Measurements from ENCODE around the gene RSAD2.
"Not testable (repeated sequence)": the region's sequence is repeated elsewhere in the genome, so short reads cannot be mapped to it uniquely, and the experiment has no call there.

Gene RSAD2

DNA sequence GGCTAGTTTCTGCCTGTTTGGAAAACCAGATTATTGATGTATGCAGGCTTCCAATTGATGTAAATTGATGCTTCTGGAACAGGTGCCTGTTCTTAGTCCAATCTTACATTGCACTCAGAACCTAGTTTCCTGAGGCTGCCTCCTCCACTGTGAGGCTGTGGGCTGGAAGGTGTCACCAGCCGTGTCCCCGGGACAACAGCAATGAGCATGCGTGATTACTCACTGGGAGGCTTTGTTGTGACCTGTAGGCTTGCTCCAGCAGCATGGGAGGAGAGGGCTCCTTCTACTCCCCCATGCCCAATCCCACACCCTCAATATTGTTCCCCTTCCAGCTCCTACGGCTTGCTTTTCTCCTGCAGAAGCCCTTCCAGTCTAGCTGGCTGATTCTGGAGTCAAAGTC, 11.1 kb downstream of the RSAD2 start:
- Histone ChIP-seq H3K27ac (ENCODE audit: low read depth, low read length, poor library complexity, severe bottlenecking) (no peak overlapping the region), H3K27me3 (ENCODE audit: insufficient read depth, low read length) (no peaks in the 10 kb centered on the region), H4K20me1 (ENCODE audit: insufficient read depth, low read length) (no peaks in the 10 kb centered on the region), H3K4me1 (ENCODE audit: insufficient read depth, low read length, severe bottlenecking) (no peaks in the 10 kb centered on the region), H3K36me3 (ENCODE audit: insufficient read depth, low read length) (no peaks in the 10 kb centered on the region), H3K9me3 (ENCODE audit: low read length) (no peaks in the 10 kb centered on the region), H3K4me3 (ENCODE audit: low read depth, low read length, poor library complexity, severe bottlenecking) (no peak overlapping the region), H2AFZ (ENCODE audit: low read length) (no peak overlapping the region), H3F3A (ENCODE audit: insufficient read depth, low read length) (no peaks in the 10 kb centered on the region), H3K9me2 (ENCODE audit: low read depth, low read length) (no peaks in the 10 kb centered on the region), H3K4me2 (ENCODE audit: low read length) (no peak overlapping the region), H3K9ac (ENCODE audit: low read length) (no peak overlapping the region), H3K79me2 (ENCODE audit: insufficient read depth, low read length) (no peaks in the 10 kb centered on the region)
- TF ChIP-seq, protein P1, sequence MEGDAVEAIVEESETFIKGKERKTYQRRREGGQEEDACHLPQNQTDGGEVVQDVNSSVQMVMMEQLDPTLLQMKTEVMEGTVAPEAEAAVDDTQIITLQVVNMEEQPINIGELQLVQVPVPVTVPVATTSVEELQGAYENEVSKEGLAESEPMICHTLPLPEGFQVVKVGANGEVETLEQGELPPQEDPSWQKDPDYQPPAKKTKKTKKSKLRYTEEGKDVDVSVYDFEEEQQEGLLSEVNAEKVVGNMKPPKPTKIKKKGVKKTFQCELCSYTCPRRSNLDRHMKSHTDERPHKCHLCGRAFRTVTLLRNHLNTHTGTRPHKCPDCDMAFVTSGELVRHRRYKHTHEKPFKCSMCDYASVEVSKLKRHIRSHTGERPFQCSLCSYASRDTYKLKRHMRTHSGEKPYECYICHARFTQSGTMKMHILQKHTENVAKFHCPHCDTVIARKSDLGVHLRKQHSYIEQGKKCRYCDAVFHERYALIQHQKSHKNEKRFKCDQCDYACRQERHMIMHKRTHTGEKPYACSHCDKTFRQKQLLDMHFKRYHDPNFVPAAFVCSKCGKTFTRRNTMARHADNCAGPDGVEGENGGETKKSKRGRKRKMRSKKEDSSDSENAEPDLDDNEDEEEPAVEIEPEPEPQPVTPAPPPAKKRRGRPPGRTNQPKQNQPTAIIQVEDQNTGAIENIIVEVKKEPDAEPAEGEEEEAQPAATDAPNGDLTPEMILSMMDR (IDR thresholded peaks at IDR 0.05; ENCODE audit: low read length): no peak
- no peak for TF ChIP-seq EZH2 (IDR thresholded peaks at IDR 0.05; ENCODE audit: borderline replicate concordance, low read length)

DNA sequence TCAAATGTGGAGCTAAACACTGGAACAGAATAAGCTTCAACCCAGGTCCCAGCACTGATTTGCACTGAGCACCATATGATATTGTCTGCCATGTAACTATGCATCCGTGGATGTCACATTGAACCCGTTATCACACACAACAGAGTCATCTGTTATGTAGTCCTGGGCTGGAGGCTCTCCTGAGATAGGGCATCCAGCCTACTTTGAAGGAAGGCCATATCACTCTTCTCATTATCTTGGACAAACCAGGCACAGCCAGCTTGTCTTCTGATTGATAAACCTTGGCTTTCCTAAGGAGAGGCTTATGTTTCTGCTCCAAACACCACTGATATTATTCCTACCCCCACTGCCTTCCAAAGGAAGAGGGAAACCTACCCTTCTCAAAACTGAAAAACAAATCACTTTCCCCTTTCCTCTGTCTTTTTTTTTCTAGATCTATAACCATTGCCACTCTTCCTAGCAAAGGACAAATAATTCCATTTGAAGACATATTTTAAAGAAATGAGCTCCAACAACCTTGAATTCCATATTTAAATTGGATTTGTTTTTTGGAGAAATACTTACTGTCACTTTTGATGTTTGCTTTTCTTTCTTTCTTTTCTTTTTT, 16.4 kb downstream of the RSAD2 start:
- Histone ChIP-seq H3K27me3 (ENCODE audit: insufficient read depth, low read length) (no peaks in the 10 kb centered on the region), H3K4me2 (ENCODE audit: low read length) (no peak overlapping the region), H3K9ac (ENCODE audit: low read length) (no peak overlapping the region), H3K27ac (ENCODE audit: low read depth, low read length, poor library complexity, severe bottlenecking) (no peak overlapping the region), H4K20me1 (ENCODE audit: insufficient read depth, low read length) (no peaks in the 10 kb centered on the region), H2AFZ (ENCODE audit: low read length) (no peak overlapping the region), H3F3A (ENCODE audit: insufficient read depth, low read length) (no peaks in the 10 kb centered on the region), H3K79me2 (ENCODE audit: insufficient read depth, low read length) (no peaks in the 10 kb centered on the region), H3K4me1 (ENCODE audit: insufficient read depth, low read length, severe bottlenecking) (no peaks in the 10 kb centered on the region), H3K36me3 (ENCODE audit: insufficient read depth, low read length) (no peaks in the 10 kb centered on the region), H3K9me2 (ENCODE audit: low read depth, low read length) (no peaks in the 10 kb centered on the region), H3K9me3 (ENCODE audit: low read length) (no peaks in the 10 kb centered on the region), H3K4me3 (ENCODE audit: low read depth, low read length, poor library complexity, severe bottlenecking) (no peak overlapping the region)
- TF ChIP-seq, protein P1 (IDR thresholded peaks at IDR 0.05; ENCODE audit: low read length): no peak
- TF ChIP-seq EZH2 (IDR thresholded peaks at IDR 0.05; ENCODE audit: borderline replicate concordance, low read length): no peak

DNA sequence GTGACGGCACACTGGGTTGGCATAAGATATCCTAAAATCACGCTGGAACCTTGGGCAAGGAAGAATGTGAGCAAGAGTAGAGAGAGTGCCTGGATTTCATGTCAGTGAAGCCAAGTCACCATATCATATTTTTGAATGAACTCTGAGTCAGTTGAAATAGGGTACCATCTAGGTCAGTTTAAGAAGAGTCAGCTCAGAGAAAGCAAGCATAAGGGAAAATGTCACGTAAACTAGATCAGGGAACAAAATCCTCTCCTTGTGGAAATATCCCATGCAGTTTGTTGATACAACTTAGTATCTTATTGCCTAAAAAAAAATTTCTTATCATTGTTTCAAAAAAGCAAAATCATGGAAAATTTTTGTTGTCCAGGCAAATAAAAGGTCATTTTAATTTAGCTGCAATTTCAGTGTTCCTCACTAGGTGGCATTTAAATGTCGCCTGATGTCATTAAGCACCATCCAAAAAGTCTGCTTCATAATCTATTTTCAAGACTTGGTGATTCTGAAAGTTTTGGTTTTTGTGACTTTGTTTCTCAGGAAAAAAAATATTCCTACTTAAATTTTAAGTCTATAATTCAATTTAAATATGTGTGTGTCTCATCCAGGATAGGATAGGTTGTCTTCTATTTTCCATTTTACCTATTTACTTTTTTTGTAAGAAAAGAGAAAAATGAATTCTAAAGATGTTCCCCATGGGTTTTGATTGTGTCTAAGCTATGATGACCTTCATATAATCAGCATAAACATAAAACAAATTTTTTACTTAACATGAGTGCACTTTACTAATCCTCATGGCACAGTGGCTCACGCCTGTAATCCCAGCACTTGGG, 19.6 kb downstream of the RSAD2 start:
- no peak for TF ChIP-seq EZH2 (IDR thresholded peaks at IDR 0.05; ENCODE audit: borderline replicate concordance, low read length)
- TF ChIP-seq, protein P1 (IDR thresholded peaks at IDR 0.05; ENCODE audit: low read length): peak; percentile 65
- no peaks in the 10 kb centered on the region for H3K27me3 ChIP-seq (ENCODE audit: insufficient read depth, low read length)
- H3K4me1 ChIP-seq (ENCODE audit: insufficient read depth, low read length, severe bottlenecking): no peaks in the 10 kb centered on the region
- H3K9me2 ChIP-seq (ENCODE audit: low read depth, low read length): no peaks in the 10 kb centered on the region
- H3K4me3 ChIP-seq (ENCODE audit: low read depth, low read length, poor library complexity, severe bottlenecking): no peak overlapping the region
- H3K36me3 ChIP-seq (ENCODE audit: insufficient read depth, low read length): no peaks in the 10 kb centered on the region
- no peaks in the 10 kb centered on the region for H3K9me3 ChIP-seq (ENCODE audit: low read length)
- no peak overlapping the region for H3K4me2 ChIP-seq (ENCODE audit: low read length)
- no peak overlapping the region for H3K9ac ChIP-seq (ENCODE audit: low read length)
- H2AFZ ChIP-seq (ENCODE audit: low read length): no peak overlapping the region
- no peaks in the 10 kb centered on the region for H3K79me2 ChIP-seq (ENCODE audit: insufficient read depth, low read length)
- no peaks in the 10 kb centered on the region for H3F3A ChIP-seq (ENCODE audit: insufficient read depth, low read length)
- no peaks in the 10 kb centered on the region for H4K20me1 ChIP-seq (ENCODE audit: insufficient read depth, low read length)
- H3K27ac ChIP-seq (ENCODE audit: low read depth, low read length, poor library complexity, severe bottlenecking): no peak overlapping the region

DNA sequence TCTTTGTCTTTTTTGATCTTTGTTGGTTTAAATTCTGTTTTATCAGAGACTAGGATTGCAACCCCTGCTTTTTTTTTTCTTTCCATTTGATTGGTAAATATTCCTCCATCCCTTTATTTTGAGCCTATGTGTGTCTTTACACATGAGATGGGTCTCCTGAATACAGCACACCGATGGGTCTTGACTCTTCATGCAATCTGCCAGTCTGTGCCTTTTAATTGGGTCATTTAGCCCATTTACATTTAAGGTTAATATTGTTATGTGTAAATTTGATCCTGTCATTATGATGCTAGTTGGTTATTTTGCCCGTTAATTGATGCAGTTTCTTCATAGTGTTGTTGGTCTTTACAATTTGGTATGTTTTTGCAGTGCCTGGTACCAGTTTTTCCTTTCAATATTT, 25.0 kb downstream of the RSAD2 start:
- not testable (repeated sequence) for H3K9me3 ChIP-seq (ENCODE audit: low read length); H3K79me2 ChIP-seq (ENCODE audit: insufficient read depth, low read length); H3F3A ChIP-seq (ENCODE audit: insufficient read depth, low read length); H3K4me2 ChIP-seq (ENCODE audit: low read length); H3K4me1 ChIP-seq (ENCODE audit: insufficient read depth, low read length, severe bottlenecking); H3K27ac ChIP-seq (ENCODE audit: low read depth, low read length, poor library complexity, severe bottlenecking); H3K9ac ChIP-seq (ENCODE audit: low read length); H3K4me3 ChIP-seq (ENCODE audit: low read depth, low read length, poor library complexity, severe bottlenecking); H4K20me1 ChIP-seq (ENCODE audit: insufficient read depth, low read length); H3K9me2 ChIP-seq (ENCODE audit: low read depth, low read length); H3K36me3 ChIP-seq (ENCODE audit: insufficient read depth, low read length); H3K27me3 ChIP-seq (ENCODE audit: insufficient read depth, low read length); H2AFZ ChIP-seq (ENCODE audit: low read length)
